ENCODE results near the gene ZNF334. TPM values are rescaled to one million over a fixed set of nuclear protein-coding genes. Genes with fewer than 3 reads are reported as not detected.
A peak's percentile ranks its signal among the peaks of the same experiment; 100 is the strongest.

The ZNF334 gene
- total RNA-seq, 1 donor from 2014 or later = 7.8 TPM

GRCh38 chr20:46461808-46462207, 51.6 kb downstream of the ZNF334 start:
- H3K27me3 ChIP-seq (ENCODE audit: control insufficient read depth, insufficient read depth, low read length) = no peaks in the 10 kb centered on the region
- H3K36me3 ChIP-seq (ENCODE audit: control insufficient read depth, insufficient read depth, low read length) = no peaks in the 10 kb centered on the region
- DNase-seq (ENCODE audit: low read depth) = no peak
- H3K4me3 ChIP-seq (ENCODE audit: low read depth, low read length) = no peak overlapping the region
- no peak for TF ChIP-seq CTCF (IDR thresholded peaks at IDR 0.05; ENCODE audit: insufficient read depth, low read length, poor library complexity, severe bottlenecking)

- no peaks in the 10 kb centered on the region for H3K36me3 ChIP-seq (ENCODE audit: control insufficient read depth, insufficient read depth, low read length)
- DNase-seq (ENCODE audit: low read depth) = no peak
- no peaks in the 10 kb centered on the region for H3K27me3 ChIP-seq (ENCODE audit: control insufficient read depth, insufficient read depth, low read length)
- no peak for TF ChIP-seq CTCF (IDR thresholded peaks at IDR 0.05; ENCODE audit: insufficient read depth, low read length, poor library complexity, severe bottlenecking)
- peak overlapping the region; percentile 38 for H3K4me3 ChIP-seq (ENCODE audit: low read depth, low read length)
Measured at GRCh38 chr20:46458866-46459750, 54.3 kb downstream of the ZNF334 start.

- Histone ChIP-seq H3K27me3 (ENCODE audit: control insufficient read depth, insufficient read depth, low read length) (no peaks in the 10 kb centered on the region), H3K36me3 (ENCODE audit: control insufficient read depth, insufficient read depth, low read length) (no peaks in the 10 kb centered on the region), H3K4me3 (ENCODE audit: low read depth, low read length) (no peak overlapping the region)
- no peak for TF ChIP-seq CTCF (IDR thresholded peaks at IDR 0.05; ENCODE audit: insufficient read depth, low read length, poor library complexity, severe bottlenecking)
- no peak for DNase-seq (ENCODE audit: low read depth)
Measured at GRCh38 chr20:46456255-46457028, 56.9 kb downstream of the ZNF334 start.

- TF ChIP-seq CTCF (IDR thresholded peaks at IDR 0.05; ENCODE audit: insufficient read depth, low read length, poor library complexity, severe bottlenecking) = no peak
Measured at GRCh38 chr20:46455729-46456128, 57.6 kb downstream of the ZNF334 start.

More at GRCh38 chr20:46455729-46456128, 57.6 kb downstream of the ZNF334 start:
- H3K27me3 ChIP-seq (ENCODE audit: control insufficient read depth, insufficient read depth, low read length) = no peaks in the 10 kb centered on the region
- H3K4me3 ChIP-seq (ENCODE audit: low read depth, low read length) = no peak overlapping the region
- DNase-seq (ENCODE audit: low read depth) = no peak
- H3K36me3 ChIP-seq (ENCODE audit: control insufficient read depth, insufficient read depth, low read length) = no peaks in the 10 kb centered on the region

Other genes with a start within 250 kb of the ZNF334 start
- gene CDH22, start 205.1 kb downstream of the ZNF334 start, total RNA-seq = not detected in 2 replicates
- 50.2 and 57.9 TPM in 2 replicates for gene ELMO2, start 106.9 kb downstream of the ZNF334 start, total RNA-seq
- gene OCSTAMP, start 37.1 kb upstream of the ZNF334 start, total RNA-seq = not detected in 2 replicates
- 2.6 and 3.4 TPM in 2 replicates for gene SLC13A3, start 137.9 kb upstream of the ZNF334 start, total RNA-seq
- gene TP53RK, start 175.9 kb upstream of the ZNF334 start, total RNA-seq = 20.5 and 23.4 TPM in 2 replicates
- 11.9 and 13.3 TPM in 2 replicates for gene SLC2A10, start 196.1 kb upstream of the ZNF334 start, total RNA-seq